ENCODE measurements around the gene MYO3B.

Gene MYO3B

GRCh38 chr2:170237572-170238120 is 59.7 kb downstream of the MYO3B start:
- no peak for FAIRE-seq

GRCh38 chr2:170238776-170239175 is 60.8 kb downstream of the MYO3B start:
- no peak for FAIRE-seq

- FAIRE-seq, result no peak
These were observed 62.7 kb downstream of the MYO3B start for GRCh38 chr2:170240629-170241028.

GRCh38 chr2:170241756-170242155 is 63.8 kb downstream of the MYO3B start:
- no peak for FAIRE-seq

- FAIRE-seq, result no peak
These were observed 65.3 kb downstream of the MYO3B start for GRCh38 chr2:170243118-170243837.

GRCh38 chr2:170243898-170244297 is 66.0 kb downstream of the MYO3B start:
- no peak for FAIRE-seq

GRCh38 chr2:170244555-170244954 is 66.6 kb downstream of the MYO3B start:
- no peak for FAIRE-seq

GRCh38 chr2:170245312-170245711 is 67.4 kb downstream of the MYO3B start:
- FAIRE-seq, result no peak

GRCh38 chr2:170247333-170247732 is 69.4 kb downstream of the MYO3B start:
- no peak for FAIRE-seq

- no peak for FAIRE-seq
These were observed 70.0 kb downstream of the MYO3B start for GRCh38 chr2:170247882-170248393.

- no peak for FAIRE-seq
These were observed 70.8 kb downstream of the MYO3B start for GRCh38 chr2:170248574-170249393.

- FAIRE-seq, result no peak
These were observed 71.8 kb downstream of the MYO3B start for GRCh38 chr2:170249761-170250160.

- FAIRE-seq, result no peak
These were observed 72.6 kb downstream of the MYO3B start for GRCh38 chr2:170250584-170250983.

- no peak for FAIRE-seq
These were observed 74.5 kb downstream of the MYO3B start for GRCh38 chr2:170252414-170252813.

- no peak for FAIRE-seq
These were observed 75.8 kb downstream of the MYO3B start for GRCh38 chr2:170253721-170254230.

- FAIRE-seq, result no peak
These were observed 76.4 kb downstream of the MYO3B start for GRCh38 chr2:170254293-170254732.

- FAIRE-seq, result no peak
These were observed 77.2 kb downstream of the MYO3B start for GRCh38 chr2:170255137-170255536.

- FAIRE-seq, result no peak
These were observed 78.0 kb downstream of the MYO3B start for GRCh38 chr2:170255971-170256370.

GRCh38 chr2:170258382-170258781 is 80.4 kb downstream of the MYO3B start:
- FAIRE-seq, result no peak

GRCh38 chr2:170260188-170260587 is 82.2 kb downstream of the MYO3B start:
- no peak for FAIRE-seq

- FAIRE-seq, result no peak
These were observed 83.6 kb downstream of the MYO3B start for GRCh38 chr2:170261566-170261965.

GRCh38 chr2:170262343-170262742 is 84.4 kb downstream of the MYO3B start:
- no peak for FAIRE-seq

GRCh38 chr2:170262806-170263205 is 84.9 kb downstream of the MYO3B start:
- no peak for FAIRE-seq

Data from G401.6 (cell line).